Measurements from ENCODE around the gene CBX1.
A peak's percentile ranks its signal among the peaks of the same experiment; 100 is the strongest.
"Not testable (repeated sequence)": the region's sequence is repeated elsewhere in the genome, so short reads cannot be mapped to it uniquely, and the experiment has no call there.

CBX1 gene

GRCh38 chr17:48048384-48049126 is 52.7 kb downstream of the CBX1 start:
- peak; percentile 81 for DNase-seq

- peak; percentile 98 for DNase-seq
Measured at GRCh38 chr17:48047741-48048383, 53.4 kb downstream of the CBX1 start, which contains the start of gene NFE2L1. Gene NFE2L1, plus strand, starts transcription at chr17:48048359. Its CDS starts 2,760 bp downstream, at chr17:48051119.

GRCh38 chr17:48047113-48047740 is 54.1 kb downstream of the CBX1 start:
- DNase-seq: no peak

- no peak for DNase-seq
Measured at GRCh38 chr17:48046296-48046695, 55.0 kb downstream of the CBX1 start.

GRCh38 chr17:48045316-48046001 is 55.8 kb downstream of the CBX1 start:
- no peak for DNase-seq

GRCh38 chr17:48044851-48045250 is 56.4 kb downstream of the CBX1 start:
- DNase-seq: no peak

GRCh38 chr17:48043176-48043575 is 58.1 kb downstream of the CBX1 start:
- no peak for DNase-seq

- no peak for DNase-seq
Measured at GRCh38 chr17:48038687-48039086, 62.6 kb downstream of the CBX1 start.

- no peak for DNase-seq
Measured at GRCh38 chr17:48037838-48038323, 63.4 kb downstream of the CBX1 start.

GRCh38 chr17:48037036-48037837 is 64.0 kb downstream of the CBX1 start, which contains the start of gene COPZ2:
Gene COPZ2, minus strand, starts transcription at chr17:48037797. Its CDS starts 20 bp downstream, at chr17:48037777.
- no peak for DNase-seq

GRCh38 chr17:48036693-48037035 is 64.6 kb downstream of the CBX1 start:
- DNase-seq: no peak

GRCh38 chr17:48034734-48035133 is 66.5 kb downstream of the CBX1 start:
- not testable (repeated sequence) for DNase-seq

GRCh38 chr17:48031966-48032365 is 69.3 kb downstream of the CBX1 start:
- no peak for DNase-seq

GRCh38 chr17:48030531-48030930 is 70.7 kb downstream of the CBX1 start:
- no peak for DNase-seq

GRCh38 chr17:48028736-48029135 is 72.5 kb downstream of the CBX1 start:
- no peak for DNase-seq

GRCh38 chr17:48027322-48027981 is 73.8 kb downstream of the CBX1 start:
- DNase-seq: no peak

GRCh38 chr17:48026502-48027321 is 74.6 kb downstream of the CBX1 start:
- peak; percentile 77 for DNase-seq

- DNase-seq: no peak
Measured at GRCh38 chr17:48025904-48026501, 75.3 kb downstream of the CBX1 start.

- peak; percentile 95 for DNase-seq
Measured at GRCh38 chr17:48025040-48025903, 76.0 kb downstream of the CBX1 start.

Data from kidney glomerular epithelial cell (primary cell).